ENCODE results near the gene PHRF1. TPM values are rescaled to one million over a fixed set of nuclear protein-coding genes. Genes with fewer than 3 reads are reported as not detected.
A peak's percentile ranks its signal among the peaks of the same experiment; 100 is the strongest.

Gene PHRF1
- total RNA-seq, 2 donors from 2014 or later, result 37.3 to 47.1 TPM

DNA sequence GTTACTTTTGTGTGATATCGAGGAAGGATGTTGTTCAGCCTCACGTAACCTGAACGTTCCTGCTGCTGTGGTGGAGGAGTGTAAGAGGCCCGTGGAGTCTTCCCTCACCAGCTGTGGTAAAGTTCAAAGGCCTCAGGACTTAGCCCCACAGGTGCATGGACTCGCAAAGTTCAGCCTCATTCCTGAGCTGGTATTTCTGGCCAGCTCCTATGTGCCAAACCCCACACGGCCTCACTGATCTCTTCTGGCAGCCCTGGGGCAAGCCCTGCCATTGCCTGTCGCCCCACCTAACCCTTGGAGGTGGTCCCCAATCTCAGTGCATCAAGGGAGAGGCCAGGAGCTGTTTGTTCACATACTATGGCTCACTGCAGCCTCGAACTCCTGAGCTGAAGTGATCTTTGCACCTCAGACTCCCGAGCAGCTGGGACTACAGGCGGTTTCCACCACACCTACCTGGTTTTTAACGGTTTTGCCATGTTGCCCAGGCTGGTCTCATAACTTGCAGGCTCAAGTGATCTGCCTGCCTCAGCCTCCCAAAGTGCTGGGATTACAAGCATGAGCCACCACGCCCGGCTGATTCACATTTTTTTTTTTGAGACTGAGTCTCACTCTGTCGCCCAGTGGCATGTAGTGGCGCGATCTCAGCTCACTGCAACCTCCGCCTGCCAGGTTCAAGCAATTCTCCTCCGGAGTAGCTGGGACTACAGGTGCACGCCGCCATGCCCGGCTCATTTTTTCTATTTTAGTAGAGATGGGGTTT, 2.2 kb downstream of the PHRF1 start:
- Mint-ChIP-seq H3K36me3 (peaks cover 14% of the 10 kb centered on the region in 2 donors), H3K27ac (peak overlapping the region; percentile 81 to 97), H3K9me3 (no peaks in the 10 kb centered on the region)
- no peak for DNase-seq (ENCODE audit: low spot score in 2 of 2)
- ATAC-seq, result no peak

DNA sequence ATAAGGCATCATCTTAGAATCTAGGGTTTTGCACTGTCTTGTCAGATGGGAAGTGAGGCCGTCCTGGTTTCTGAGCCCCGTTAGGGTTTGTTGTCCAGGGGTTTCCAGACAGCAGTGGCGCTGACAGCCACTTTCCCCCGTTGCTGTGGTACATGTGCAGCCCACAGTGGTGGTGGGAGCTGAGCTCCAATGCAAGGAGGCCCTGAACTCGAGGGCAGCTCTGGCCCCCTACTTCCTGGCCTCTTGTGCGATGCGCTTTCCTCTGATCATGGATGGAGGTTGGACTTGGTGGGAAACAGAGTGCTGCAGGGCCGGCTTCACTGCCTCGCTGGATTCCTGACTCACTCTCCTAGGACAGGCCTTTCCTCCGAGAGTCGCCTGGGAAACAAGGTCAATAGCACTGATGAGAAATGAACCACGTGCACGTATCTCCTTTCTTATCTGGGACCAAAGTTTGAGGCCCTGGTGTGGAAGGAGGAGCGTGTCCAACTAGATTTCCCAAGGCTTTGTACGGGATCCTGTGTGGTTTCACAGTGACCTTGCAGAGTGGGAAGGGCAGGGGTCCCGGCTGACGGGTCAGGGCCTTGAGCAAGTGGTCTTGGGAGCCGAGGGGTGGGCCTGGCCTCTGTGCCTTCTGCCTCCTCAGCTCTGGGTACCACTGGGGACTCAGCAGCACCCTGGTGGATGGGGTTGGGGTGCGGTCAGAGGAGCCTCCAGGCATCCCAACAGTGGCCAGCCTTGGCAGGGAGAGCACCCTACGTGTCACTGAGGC, 3.7 kb downstream of the PHRF1 start:
- ATAC-seq (no peak), DNase-seq (ENCODE audit: low spot score in 2 of 2) (no peak)
- peaks cover 14% of the 10 kb centered on the region in 2 donors for H3K36me3 Mint-ChIP-seq
- peak overlapping the region in 1 of 2 donors; percentile 92 for H3K27ac Mint-ChIP-seq
- no peaks in the 10 kb centered on the region for H3K9me3 Mint-ChIP-seq

DNA sequence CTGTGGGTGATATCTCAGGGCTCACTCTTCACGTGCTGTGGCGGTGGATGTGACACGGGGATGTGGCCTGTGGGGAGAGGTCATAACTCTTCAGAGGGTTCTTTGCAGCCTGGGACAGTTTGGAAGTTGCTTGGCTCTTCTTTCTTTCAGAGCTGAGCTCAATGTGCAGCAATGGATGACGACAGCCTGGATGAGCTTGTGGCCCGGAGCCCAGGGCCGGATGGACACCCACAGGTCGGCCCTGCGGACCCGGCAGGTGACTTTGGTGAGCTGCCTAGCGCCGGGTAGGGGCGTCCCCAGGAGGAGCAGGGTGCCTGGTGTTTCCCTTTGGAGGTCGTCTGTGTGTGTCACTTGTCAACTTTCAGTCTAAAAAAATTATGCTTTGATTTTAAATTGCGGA, 5.1 kb downstream of the PHRF1 start:
- ATAC-seq (no peak), DNase-seq (ENCODE audit: low spot score in 2 of 2) (no peak)
- Mint-ChIP-seq H3K36me3 (peaks cover 14% of the 10 kb centered on the region in 2 donors), H3K9me3 (no peaks in the 10 kb centered on the region), H3K27ac (peak overlapping the region; percentile 5 to 15)

DNA sequence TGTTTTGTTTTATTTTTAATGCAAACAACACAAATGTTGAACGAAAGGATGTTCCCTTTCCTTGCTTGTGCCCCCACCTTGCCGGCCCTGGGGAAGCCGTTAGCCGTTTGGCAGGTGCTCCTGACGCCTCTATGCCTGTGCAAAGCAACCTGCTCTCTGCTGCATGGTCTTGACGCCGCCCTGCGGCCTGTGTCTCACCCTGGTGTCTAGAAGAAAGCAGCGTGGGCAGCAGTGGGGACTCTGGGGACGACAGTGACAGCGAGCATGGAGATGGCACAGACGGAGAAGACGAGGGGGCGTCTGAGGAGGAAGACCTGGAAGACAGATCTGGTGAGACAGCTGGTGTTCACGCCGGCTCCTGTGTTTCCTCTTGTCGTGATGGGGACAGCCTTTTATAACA, 5.5 kb downstream of the PHRF1 start:
- H3K36me3 Mint-ChIP-seq, result peaks cover 14% of the 10 kb centered on the region in 2 donors
- H3K9me3 Mint-ChIP-seq, result no peaks in the 10 kb centered on the region
- ATAC-seq (no peak), DNase-seq (ENCODE audit: low spot score in 2 of 2) (no peak)
- H3K27ac Mint-ChIP-seq, result peak overlapping the region in 1 of 2 donors; percentile 58

DNA sequence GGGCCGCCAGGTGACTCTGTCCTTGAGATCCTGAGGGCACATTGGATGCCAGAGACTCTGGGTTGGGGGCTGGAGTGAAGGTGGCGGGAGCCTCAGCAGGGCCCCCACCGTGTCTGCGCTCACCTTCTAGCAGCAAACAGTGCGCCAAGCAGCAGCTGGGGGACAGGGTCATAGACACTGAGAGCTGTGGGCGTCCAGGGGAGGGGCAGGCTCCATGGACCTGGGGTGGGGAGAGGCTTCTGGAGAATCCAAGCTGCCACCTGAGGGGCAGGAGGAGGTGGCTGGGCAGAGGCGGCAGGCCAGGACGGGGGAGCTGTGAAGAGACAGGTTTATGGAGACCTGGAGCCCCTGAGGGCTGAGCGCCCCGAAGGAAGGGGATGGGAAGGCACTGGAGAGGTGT, 8.0 kb downstream of the PHRF1 start:
- no peaks in the 10 kb centered on the region for H3K9me3 Mint-ChIP-seq
- ATAC-seq, result no peak

DNA sequence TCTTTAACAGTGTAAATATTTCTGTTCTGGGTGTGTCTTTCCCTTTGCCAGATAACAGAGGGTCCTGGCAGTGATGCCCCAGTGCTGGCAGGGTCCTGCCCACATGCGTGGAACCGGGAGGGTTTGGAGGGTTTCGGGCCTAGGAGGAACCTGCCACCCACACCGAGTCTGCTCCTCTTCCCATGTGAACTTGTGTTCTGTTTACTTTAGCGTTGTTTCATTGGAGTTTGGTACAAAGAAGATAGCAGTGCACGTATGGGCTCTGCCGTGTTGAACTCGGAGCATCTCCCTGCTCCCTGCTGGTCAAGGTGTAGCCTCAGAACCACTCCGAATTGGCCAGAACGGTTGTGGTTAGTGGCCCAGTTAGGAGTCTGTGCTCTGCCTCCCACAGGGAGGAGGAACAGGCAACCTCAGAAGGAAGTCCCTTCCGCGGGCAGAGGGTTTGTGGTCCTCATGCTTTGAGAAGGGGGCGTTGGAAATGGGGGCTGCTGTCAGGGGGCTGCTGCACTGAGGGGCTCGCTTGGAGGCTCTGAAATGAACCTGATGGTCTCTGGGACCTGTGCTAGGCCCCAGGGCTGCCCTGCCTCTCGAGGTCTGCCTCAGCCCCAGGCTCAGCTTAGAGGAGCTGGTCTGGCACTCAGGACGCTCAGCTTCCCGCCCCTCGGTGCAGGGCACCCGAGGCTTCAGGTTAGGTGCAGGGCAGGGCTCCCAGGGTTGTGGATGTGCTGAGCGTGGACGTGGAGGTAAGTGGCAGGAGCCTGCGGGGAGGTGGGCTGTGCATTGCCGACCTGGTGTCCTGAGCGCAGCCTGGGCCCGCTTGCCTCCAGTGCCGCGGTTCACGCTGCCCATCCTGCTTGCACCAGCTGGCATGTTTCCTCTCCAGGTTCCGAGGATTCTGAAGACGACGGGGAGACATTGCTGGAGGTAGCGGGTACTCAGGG, 10.4 kb downstream of the PHRF1 start:
- Mint-ChIP-seq H3K27ac (peak overlapping the region; percentile 88 to 90), H3K36me3 (peaks cover 12 to 14% of the 10 kb centered on the region in 2 donors), H3K9me3 (no peaks in the 10 kb centered on the region)
- ATAC-seq (no peak), DNase-seq (ENCODE audit: low spot score in 2 of 2) (no peak)

More for the DNA sequence above, 8.0 kb downstream of the PHRF1 start:
- H3K27ac Mint-ChIP-seq, result peak overlapping the region in 1 of 2 donors; percentile 76
- H3K36me3 Mint-ChIP-seq, result peaks cover 5 to 12% of the 10 kb centered on the region in 2 donors
- DNase-seq (ENCODE audit: low spot score in 2 of 2), result no peak

DNA sequence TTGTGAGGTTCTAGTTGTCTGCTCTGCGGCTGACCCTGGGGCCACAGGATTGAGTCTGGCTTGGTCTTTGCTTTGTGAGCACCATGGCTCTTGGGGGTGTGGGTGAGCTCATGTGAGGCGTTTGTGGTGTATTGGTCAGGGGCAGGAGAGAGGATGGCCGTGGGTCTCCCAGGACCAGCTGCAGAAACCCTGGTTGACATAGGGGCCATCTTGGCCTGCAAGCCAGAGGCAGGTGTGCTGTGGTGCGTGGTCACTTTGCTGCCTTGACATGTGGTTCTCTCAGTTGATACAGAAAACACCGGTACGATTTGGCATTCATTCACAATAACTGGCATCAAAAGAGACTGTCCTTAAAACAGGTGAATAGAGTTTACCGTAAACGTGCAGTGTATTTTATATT, 11.3 kb downstream of the PHRF1 start:
- Mint-ChIP-seq H3K27ac (peak overlapping the region; percentile 88 to 97), H3K9me3 (no peaks in the 10 kb centered on the region), H3K36me3 (peaks cover 12 to 15% of the 10 kb centered on the region in 2 donors)
- peak; percentile 36 to 48 for ATAC-seq
- no peak for DNase-seq (ENCODE audit: low spot score in 2 of 2)

DNA sequence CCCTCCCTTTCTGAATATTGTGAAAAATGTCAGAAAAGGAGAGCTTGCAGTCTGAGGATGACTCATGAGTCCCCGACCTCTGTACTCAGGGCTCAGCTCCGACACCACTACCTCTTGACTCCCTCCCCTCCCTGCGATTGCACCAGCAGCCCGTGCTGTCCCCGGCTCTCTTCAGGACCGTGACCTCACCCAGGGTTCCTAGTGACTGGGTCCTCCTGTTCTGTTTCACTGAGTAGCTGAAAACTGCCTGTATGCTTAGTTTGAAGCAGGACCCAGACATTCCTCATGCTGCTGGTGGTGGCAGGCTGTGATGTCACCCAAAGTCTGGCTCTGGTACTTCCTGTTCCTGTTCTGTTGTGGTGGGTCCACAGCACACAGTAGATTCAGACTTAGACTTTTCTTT, 11.7 kb downstream of the PHRF1 start:
- H3K36me3 Mint-ChIP-seq, result peaks cover 15 to 17% of the 10 kb centered on the region in 2 donors
- peak overlapping the region; percentile 88 to 97 for H3K27ac Mint-ChIP-seq
- no peaks in the 10 kb centered on the region for H3K9me3 Mint-ChIP-seq
- DNase-seq (ENCODE audit: low spot score in 2 of 2) (peak; percentile 68 to 83), ATAC-seq (peak; percentile 96 to 99)

DNA sequence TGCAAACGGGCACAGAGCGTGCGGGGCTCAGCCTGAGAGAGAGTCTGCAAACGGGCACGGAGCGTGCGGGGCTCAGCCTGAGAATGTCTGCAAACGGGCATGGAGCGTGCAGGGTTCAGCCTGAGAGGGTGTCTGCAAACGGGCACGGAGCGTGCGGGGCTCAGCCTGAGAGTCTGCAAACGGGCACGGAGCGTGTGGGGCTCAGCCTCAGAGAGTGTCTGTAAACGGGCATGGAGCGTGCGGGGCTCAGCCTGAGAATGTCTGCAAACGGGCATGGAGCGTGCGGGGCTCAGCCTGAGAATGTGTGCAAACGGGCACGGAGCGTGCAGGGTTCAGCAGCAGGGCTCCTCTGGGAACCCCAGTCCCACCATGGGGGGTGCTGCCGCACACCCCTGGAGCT, 13.5 kb downstream of the PHRF1 start:
- peaks cover 19 to 28% of the 10 kb centered on the region in 2 donors for H3K36me3 Mint-ChIP-seq
- no peak for ATAC-seq
- no peak for DNase-seq (ENCODE audit: low spot score in 2 of 2)
- no peaks in the 10 kb centered on the region for H3K9me3 Mint-ChIP-seq
- H3K27ac Mint-ChIP-seq, result no peak overlapping the region

DNA sequence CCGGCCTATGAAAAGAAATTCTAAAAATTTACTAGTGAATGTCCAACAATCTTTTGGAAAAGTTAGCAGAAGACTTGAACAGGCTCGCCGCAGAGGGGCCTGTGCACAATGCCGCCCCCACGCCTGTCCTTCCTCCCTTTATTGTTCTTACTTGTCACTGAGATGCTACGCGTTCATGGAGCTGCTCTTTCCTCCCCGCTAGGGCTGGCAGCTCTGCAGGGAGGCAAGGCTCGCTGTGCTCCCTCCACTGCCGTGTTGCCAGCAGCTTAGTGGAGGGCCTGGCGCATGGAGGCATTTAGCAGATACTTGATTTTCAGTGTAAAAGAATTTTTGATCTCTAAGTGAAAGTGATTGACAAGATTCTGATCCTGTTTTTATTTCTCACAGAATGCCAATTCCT, 14.7 kb downstream of the PHRF1 start:
- H3K9me3 Mint-ChIP-seq, result no peaks in the 10 kb centered on the region
- DNase-seq (ENCODE audit: low spot score in 2 of 2) (no peak), ATAC-seq (no peak)
- peak overlapping the region in 1 of 2 donors; percentile 86 for H3K27ac Mint-ChIP-seq
- peaks cover 19 to 28% of the 10 kb centered on the region in 2 donors for H3K36me3 Mint-ChIP-seq

DNA sequence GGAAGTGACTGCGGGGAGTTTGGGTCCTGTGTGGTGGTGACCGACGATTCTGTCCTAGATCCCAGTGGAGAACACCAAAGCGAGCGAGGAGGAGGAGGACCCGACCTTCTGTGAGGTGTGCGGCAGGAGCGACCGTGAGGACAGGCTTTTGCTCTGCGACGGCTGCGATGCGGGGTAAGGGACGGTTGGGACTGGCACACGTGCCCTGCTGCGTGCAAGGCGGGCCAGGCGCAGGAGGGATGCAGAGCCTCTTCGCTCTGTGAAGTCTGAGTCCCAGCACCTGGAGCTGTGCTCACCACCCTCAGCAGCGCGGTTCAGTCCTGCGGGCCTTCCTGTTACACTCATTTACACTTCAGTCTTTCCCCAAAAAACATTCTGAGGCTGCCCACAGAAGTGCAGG, 16.2 kb downstream of the PHRF1 start:
- Mint-ChIP-seq H3K36me3 (peaks cover 23 to 34% of the 10 kb centered on the region in 2 donors), H3K9me3 (no peaks in the 10 kb centered on the region), H3K27ac (peak overlapping the region in 1 of 2 donors; percentile 36)
- DNase-seq (ENCODE audit: low spot score in 2 of 2) (no peak), ATAC-seq (no peak)

DNA sequence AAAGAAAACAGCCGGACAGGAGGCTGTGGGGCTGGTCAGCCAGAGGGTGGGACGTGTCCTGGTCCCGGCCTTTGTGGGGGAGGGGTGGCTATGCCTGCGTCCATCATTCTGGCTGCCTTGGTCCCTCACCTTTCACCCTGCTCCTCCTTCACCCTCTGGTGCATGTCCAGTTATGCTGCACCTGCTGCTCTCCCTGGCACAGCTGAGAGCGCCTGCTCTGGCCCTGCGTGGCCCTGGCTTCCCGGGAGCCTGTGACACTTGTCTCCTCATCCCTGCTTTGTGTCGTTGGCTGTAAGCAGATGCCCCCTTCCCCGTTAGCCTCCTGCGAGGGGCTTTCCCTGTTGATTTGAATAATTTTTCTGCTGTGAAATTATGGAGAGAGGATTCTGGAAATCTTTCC, 16.6 kb downstream of the PHRF1 start:
- ATAC-seq (no peak), DNase-seq (ENCODE audit: low spot score in 2 of 2) (no peak)
- Mint-ChIP-seq H3K9me3 (no peaks in the 10 kb centered on the region), H3K36me3 (peaks cover 23 to 34% of the 10 kb centered on the region in 2 donors), H3K27ac (peak overlapping the region in 1 of 2 donors; percentile 19)

DNA sequence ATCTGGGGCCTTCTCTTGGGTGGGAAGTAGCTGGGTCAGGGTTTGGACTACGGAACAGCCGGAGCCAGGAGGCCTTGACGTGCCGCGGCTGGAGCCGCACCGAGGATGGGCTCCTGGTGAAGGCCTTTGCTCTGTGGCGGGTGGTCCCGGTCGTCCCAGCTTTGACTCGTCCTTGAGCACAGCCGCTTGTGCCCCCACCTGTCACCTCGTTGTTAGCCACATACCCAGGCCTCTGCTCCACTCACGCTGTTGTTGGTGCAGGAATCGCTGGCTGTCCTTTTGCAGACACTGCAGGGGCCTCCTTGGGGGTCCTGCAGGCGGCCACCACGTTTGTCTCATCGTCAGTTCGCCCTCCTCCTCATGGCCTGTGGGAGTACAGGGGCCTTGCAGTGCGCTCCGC, 17.1 kb downstream of the PHRF1 start:
- DNase-seq (ENCODE audit: low spot score in 2 of 2) (no peak), ATAC-seq (no peak)
- peak overlapping the region in 1 of 2 donors; percentile 19 for H3K27ac Mint-ChIP-seq
- H3K36me3 Mint-ChIP-seq, result peaks cover 23 to 34% of the 10 kb centered on the region in 2 donors
- no peaks in the 10 kb centered on the region for H3K9me3 Mint-ChIP-seq

DNA sequence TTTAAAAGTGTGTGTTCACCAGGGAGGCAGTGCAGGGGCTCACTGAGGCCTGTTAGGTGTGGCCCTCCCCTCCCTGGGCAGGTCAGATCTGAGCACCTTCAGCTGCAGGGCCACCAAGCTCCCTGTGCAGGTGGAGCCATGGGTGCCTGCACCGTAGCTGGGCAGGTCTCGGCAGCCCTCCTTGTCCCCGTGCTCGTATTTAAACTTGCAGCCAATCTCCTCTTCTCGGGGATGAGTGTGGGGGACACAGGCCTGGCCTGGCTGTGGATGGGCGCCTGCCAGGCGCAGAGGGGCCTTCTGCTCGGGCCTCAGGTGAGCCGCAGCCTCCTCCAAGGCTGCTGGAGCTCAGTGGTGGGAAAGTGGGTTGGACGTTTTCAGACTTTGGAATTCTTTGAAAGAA, 19.1 kb downstream of the PHRF1 start:
- peaks cover 16 to 24% of the 10 kb centered on the region in 2 donors for H3K36me3 Mint-ChIP-seq
- no peak for DNase-seq (ENCODE audit: low spot score in 2 of 2)
- ATAC-seq, result no peak
- H3K9me3 Mint-ChIP-seq, result no peaks in the 10 kb centered on the region
- H3K27ac Mint-ChIP-seq, result no peak overlapping the region

DNA sequence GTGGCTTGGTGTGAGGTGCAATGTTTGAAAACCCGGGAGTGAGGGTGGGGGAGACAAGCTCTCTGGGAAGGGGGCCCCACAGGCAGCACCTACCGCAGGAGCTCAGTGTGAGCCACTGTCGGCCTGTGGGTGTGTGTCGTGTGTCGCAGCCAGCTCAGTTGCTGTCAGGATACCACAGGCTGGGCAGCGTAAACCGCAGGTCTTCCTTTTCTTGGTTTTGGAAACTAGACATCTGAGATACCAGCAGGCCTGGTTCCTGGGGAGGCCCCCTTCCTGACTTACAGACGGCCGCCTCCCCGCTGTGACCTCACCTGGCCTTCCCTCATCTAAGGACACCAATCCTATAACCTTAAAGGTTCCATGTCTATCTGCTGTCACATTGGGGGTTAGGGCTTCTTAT, 20.1 kb downstream of the PHRF1 start:
- H3K27ac Mint-ChIP-seq, result peak overlapping the region in 1 of 2 donors; percentile 21
- DNase-seq (ENCODE audit: low spot score in 2 of 2) (no peak), ATAC-seq (peak in 1 of 2 donors; percentile 66)
- peaks cover 16 to 24% of the 10 kb centered on the region in 2 donors for H3K36me3 Mint-ChIP-seq
- no peaks in the 10 kb centered on the region for H3K9me3 Mint-ChIP-seq

DNA sequence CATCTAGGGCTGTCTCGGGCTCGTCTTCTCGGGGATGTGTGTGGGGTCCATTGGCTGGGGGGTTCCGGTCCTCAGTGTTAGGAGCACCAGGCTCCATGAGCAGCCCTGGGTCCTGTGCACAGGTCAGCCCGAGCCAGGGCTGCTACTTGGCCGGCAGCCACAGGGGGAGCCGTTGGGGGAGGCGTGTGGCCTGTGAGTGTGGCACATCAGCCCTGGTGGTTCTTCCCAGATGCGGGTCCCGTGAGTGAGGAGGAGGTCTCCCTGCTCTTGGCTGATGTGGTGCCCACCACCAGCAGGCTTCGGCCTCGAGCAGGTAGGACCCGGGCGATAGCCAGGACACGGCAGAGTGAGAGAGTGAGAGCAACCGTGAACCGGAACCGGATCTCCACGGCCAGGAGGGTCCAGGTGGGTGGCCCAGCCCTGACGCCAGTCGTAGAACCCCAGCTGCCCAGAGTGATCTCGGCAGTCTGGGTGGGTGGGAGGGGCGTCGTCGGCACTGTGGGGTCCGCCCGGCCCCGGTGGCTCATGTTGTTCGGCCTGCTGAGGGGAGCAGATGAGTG, 21.0 kb downstream of the PHRF1 start:
- peak in 1 of 2 donors; percentile 38 for ATAC-seq
- no peak for DNase-seq (ENCODE audit: low spot score in 2 of 2)
- peaks cover 14 to 21% of the 10 kb centered on the region in 2 donors for H3K36me3 Mint-ChIP-seq
- peak overlapping the region; percentile 21 to 87 for H3K27ac Mint-ChIP-seq
- no peaks in the 10 kb centered on the region for H3K9me3 Mint-ChIP-seq

Measured in activated naive CD4-positive, alpha-beta T cell treated with anti-CD3 and anti-CD28 coated beads, Interleukin-2, amount 50 U/mL, for 72 hours (primary cell).